NT2/D1 (cell line): ENCODE data around the gene RMC1.
"Not testable (repeated sequence)": the region's sequence is repeated elsewhere in the genome, so short reads cannot be mapped to it uniquely, and the experiment has no call there.

ENCODE experiments used
- DNase-seq: peaks from one replicate; pipeline ENCODE4 v3.0.0-alpha.2; 2011; ENCODE audit warnings: low read depth, low spot score
- H3K27me3 ChIP-seq: 2 replicates; pipeline ENCODE4 v1.6.0; 2011; ENCODE audit warnings: mild to moderate bottlenecking; ENCODE audit not compliant: insufficient read length, insufficient read depth
- H3K36me3 ChIP-seq: 2 replicates; pipeline ENCODE4 v1.6.1; 2011; ENCODE audit warnings: mild to moderate bottlenecking, low read length, mixed read lengths; ENCODE audit not compliant: insufficient read depth, insufficient read length
- H3K4me1 ChIP-seq: 2 replicates; pipeline ENCODE4 v1.5.1; 2011; ENCODE audit not compliant: insufficient read depth, insufficient read length
- H3K4me3 ChIP-seq: 2 replicates; pipeline ENCODE4 v1.5.1; 2011; ENCODE audit warnings: low read depth; ENCODE audit not compliant: insufficient read length
- H3K9ac ChIP-seq: 2 replicates; pipeline ENCODE4 v1.6.0; 2011; ENCODE audit warnings: low read depth; ENCODE audit not compliant: insufficient read length
- H3K9me3 ChIP-seq: 2 replicates; pipeline ENCODE4 v1.5.1; 2011; ENCODE audit warnings: mild to moderate bottlenecking, low read length; ENCODE audit not compliant: insufficient read depth
- SUZ12 ChIP-seq: IDR thresholded peaks from 2 replicates; pipeline ENCODE4 v1.6.1; 2011; ENCODE audit not compliant: insufficient read length, insufficient read depth; ENCODE audit errors: extremely low read depth
- YY1 ChIP-seq: IDR thresholded peaks from 2 replicates; pipeline ENCODE4 v1.6.1; 2011; ENCODE audit not compliant: insufficient read length, insufficient read depth
- ZNF274 ChIP-seq: IDR thresholded peaks from 2 replicates; pipeline ENCODE4 v1.6.1; 2011; ENCODE audit warnings: mild to moderate bottlenecking, low read depth, low read length

The RMC1 gene

DNA sequence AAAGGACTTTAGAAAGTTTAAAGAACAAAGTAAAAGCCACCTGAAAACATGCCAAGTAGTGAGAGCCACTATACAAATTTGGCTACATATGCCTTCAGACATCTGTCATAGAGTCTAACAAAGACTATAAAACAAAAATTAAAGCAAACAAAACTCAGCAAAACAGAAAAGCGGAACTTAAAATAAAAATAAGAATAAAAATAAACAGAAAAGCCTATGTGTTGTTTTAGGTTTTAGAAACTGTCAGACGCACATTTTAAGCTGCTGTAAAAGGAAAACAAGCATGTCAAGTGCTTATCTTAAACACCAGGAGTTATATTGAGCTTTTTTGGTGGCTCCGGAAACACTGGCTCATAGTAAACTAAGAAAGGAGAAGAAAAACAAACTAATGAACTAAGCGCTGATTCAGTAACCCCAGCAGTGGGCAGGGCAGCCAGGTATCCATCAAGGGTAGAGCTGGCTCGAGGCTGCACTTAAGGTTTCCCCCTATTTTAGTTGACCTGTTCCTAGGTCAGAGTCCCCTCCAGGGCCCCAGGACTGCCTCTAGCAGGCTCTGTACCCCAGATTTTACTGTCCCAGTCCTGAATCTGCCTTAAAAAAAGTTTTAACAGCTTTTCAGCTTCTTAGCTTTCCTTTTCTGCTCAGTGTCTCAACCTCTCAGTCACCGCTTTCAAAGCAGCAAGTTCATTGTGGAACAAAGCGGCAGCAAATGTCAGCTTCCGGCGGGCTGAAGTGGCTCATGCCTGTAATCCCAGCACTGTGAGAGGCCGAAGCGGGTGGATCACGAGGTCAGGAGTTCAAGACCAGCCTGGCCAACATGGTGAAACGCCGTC is 15.4 kb upstream of the RMC1 start:
- H3K36me3 ChIP-seq = peaks cover 3% of the 10 kb centered on the region
- H3K4me1 ChIP-seq = peaks cover 2% of the 10 kb centered on the region
- no peaks in the 10 kb centered on the region for H3K9me3 ChIP-seq
- no peak overlapping the region for H3K9ac ChIP-seq
- TF ChIP-seq ZNF274 = no peak
- TF ChIP-seq YY1 = no peak
- no peak for TF ChIP-seq SUZ12
- no peaks in the 10 kb centered on the region for H3K27me3 ChIP-seq
- DNase-seq = no peak
- H3K4me3 ChIP-seq = no peak overlapping the region

DNA sequence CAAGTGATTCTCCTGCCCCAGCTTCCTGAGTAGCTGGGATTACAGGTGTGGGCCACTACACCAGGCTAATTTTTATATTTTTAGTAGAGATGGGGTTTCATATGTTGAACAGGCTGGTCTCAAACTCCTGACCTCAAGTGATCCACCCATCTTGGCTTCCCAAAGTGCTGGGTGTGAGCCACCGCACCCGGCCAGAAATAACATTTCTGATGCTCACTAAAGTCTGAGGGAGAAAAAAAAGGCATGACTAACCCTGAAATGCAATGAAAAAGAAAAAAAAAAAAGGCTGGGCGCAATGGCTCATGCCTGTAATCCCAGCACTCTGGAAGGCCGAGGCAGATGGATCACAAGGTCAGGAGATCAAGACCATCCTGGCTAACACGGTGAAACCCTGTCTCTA is 13.7 kb upstream of the RMC1 start:
- not testable (repeated sequence) for H3K27me3 ChIP-seq, H3K4me3 ChIP-seq, H3K4me1 ChIP-seq, H3K36me3 ChIP-seq, H3K9ac ChIP-seq, H3K9me3 ChIP-seq, DNase-seq

DNA sequence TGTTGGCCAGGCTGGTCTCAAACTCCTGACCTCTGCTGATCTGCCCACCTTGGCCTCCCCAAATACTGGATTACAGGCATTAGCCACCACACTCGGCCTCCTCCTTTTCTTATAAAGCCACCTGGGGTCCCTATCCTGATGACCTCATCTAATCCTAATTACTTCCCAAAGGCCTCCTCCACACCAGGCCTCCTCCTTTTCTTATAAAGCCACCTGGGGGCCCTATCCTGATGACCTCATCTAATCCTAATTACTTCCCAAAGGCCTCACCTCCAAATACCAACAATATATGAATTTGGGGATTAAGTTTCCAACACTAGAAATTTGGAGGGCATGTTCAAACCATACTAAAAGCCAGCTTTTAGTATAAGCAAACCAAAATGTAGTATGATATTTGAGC is 9.7 kb upstream of the RMC1 start:
- Histone ChIP-seq H3K36me3 (no peaks in the 10 kb centered on the region), H3K9ac (no peak overlapping the region), H3K27me3 (no peaks in the 10 kb centered on the region), H3K9me3 (no peaks in the 10 kb centered on the region), H3K4me3 (no peak overlapping the region), H3K4me1 (no peaks in the 10 kb centered on the region)
- no peak for DNase-seq
- no peak for TF ChIP-seq SUZ12
- TF ChIP-seq ZNF274 = no peak
- no peak for TF ChIP-seq YY1

DNA sequence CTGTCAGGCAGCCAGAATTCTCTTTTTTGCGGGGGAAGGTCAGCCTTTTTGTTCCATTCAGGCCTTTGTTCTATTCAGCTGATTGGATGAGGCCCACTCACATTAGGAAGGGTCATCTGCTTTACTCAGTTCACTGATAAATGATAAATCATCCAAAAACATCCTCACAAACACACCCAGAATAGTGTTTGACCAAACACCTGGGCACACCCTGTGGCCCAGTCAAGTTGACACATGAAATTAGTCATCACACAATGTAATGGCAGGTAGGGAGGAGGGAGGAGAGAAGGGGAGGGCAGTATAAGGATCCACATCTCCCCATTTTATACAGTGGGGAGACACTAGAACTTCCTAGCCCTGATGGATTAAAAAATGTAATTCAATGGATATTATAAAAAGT is 8.3 kb upstream of the RMC1 start:
- H3K9ac ChIP-seq = no peak overlapping the region
- H3K9me3 ChIP-seq = no peaks in the 10 kb centered on the region
- TF ChIP-seq ZNF274 (no peak), SUZ12 (no peak), YY1 (no peak)
- H3K27me3 ChIP-seq = no peaks in the 10 kb centered on the region
- no peaks in the 10 kb centered on the region for H3K4me1 ChIP-seq
- no peaks in the 10 kb centered on the region for H3K36me3 ChIP-seq
- H3K4me3 ChIP-seq = no peak overlapping the region
- no peak for DNase-seq

DNA sequence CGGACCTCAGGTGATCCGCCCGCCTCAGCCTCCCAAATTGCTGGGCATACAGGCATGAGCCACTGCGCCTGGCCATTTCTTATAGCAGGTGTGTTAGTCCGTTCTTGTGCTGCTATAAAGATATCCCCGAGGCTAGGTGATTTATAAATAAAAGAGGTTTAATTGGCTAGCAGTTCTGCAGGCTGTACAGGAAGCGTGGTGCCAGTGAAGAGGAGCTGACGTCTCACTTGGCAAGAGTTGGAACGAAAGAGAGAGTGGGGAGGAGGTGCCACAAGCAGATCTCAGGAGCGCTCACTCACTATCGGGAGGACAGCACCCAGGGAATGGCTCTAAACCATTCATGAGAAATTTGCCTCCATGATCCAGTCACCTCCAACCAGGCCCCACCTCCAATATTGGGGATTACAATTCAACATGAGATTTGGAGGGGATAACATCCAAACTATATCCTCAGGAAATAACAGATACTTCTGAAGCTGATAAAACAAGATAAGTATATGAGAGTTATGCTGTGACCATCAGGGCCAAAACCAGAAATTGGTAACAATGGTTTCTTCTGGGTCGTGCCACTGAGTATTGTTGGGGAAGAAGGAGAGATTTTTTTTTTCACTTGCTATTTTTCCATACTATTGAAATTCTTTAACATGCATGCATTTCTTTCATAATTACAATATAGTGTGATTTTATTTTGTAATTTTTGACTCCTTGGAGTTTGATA is 7.4 kb upstream of the RMC1 start:
- no peak for DNase-seq
- Histone ChIP-seq H3K4me3 (no peak overlapping the region), H3K9me3 (no peaks in the 10 kb centered on the region), H3K9ac (no peak overlapping the region), H3K36me3 (no peaks in the 10 kb centered on the region), H3K27me3 (peaks cover under 1% of the 10 kb centered on the region), H3K4me1 (no peaks in the 10 kb centered on the region)
- TF ChIP-seq YY1 (no peak), SUZ12 (no peak), ZNF274 (no peak)

DNA sequence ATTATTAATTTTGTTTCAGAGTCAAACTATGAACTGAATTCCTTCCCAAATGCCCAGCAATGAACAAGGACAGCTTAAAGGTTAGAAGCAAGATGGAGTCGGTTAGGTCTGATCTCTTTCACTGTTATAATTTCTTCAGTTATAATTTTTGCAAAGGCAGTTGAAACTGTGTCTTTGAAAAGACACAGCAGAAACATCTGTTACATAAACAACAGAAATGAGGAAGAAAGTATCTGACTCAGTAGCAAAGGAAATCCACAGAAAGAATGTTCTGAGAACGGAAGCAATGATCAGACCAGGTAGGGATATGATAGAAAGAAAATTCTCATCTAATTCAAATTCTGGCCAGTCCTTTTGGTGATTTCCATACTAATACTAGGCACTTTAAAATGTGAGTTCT is 5.2 kb upstream of the RMC1 start:
- no peak overlapping the region for H3K4me3 ChIP-seq
- no peak for DNase-seq

DNA sequence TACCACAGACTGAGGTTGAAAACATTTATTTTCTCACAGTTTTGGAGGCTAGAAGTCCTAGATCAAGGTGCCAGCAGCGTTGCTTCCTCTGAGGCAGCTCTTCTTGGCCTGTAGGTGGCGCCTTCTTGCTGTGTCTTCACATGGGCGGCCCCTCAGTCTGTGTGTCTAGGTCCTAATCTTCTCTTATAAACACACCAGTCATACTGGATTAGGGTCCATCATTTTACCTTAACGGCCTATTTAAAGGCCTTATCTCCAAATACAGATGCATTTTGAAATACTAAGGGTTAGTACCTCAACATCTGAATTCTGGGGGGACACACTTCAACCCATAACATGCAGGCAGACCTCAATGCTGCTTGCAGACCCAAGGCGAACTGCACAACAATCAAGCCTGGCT is 4.4 kb upstream of the RMC1 start:
- Histone ChIP-seq H3K36me3 (no peaks in the 10 kb centered on the region), H3K9ac (no peak overlapping the region), H3K27me3 (peaks cover 19% of the 10 kb centered on the region), H3K9me3 (no peaks in the 10 kb centered on the region), H3K4me3 (no peak overlapping the region), H3K4me1 (peaks cover 2% of the 10 kb centered on the region)
- DNase-seq = peak; percentile 48
- TF ChIP-seq YY1 (no peak), SUZ12 (no peak), ZNF274 (no peak)

More for the DNA sequence above, 5.2 kb upstream of the RMC1 start:
- peaks cover 14% of the 10 kb centered on the region for H3K27me3 ChIP-seq
- H3K9ac ChIP-seq = no peak overlapping the region
- TF ChIP-seq SUZ12 = no peak
- no peak for TF ChIP-seq YY1
- TF ChIP-seq ZNF274 = no peak
- H3K9me3 ChIP-seq = no peaks in the 10 kb centered on the region
- peaks cover 2% of the 10 kb centered on the region for H3K4me1 ChIP-seq
- no peaks in the 10 kb centered on the region for H3K36me3 ChIP-seq
